Stimulated activated CD4-positive, alpha-beta T cell treated with anti-CD3 and anti-CD28 coated beads, Interleukin-1b, Interleukin-23, amount 100 ng/mL, for 4 hours (primary cell): ENCODE data around the gene STX16.

Experiments
- DNase-seq, 2 donors: peaks; one replicate each; pipeline ENCODE4 v3.0.0-alpha.2; 2020; ENCODE audit warnings: low read depth in 2 of 2

STX16 gene

GRCh38 chr20:58710481-58711265 lies 59.6 kb downstream of the STX16 start:
- no peak for DNase-seq

GRCh38 chr20:58711266-58712051 lies 60.4 kb downstream of the STX16 start:
- DNase-seq: no peak

GRCh38 chr20:58712151-58712791 lies 61.2 kb downstream of the STX16 start:
- DNase-seq: no peak

- DNase-seq: no peak
Observed at GRCh38 chr20:58712806-58713731, 62.0 kb downstream of the STX16 start.

GRCh38 chr20:58713801-58714339 lies 62.8 kb downstream of the STX16 start:
- no peak for DNase-seq

- DNase-seq: no peak
Observed at GRCh38 chr20:58714340-58714922, 63.3 kb downstream of the STX16 start.

- no peak for DNase-seq
Observed at GRCh38 chr20:58714923-58715351, 63.9 kb downstream of the STX16 start.

GRCh38 chr20:58715391-58715800 lies 64.3 kb downstream of the STX16 start:
- no peak for DNase-seq

GRCh38 chr20:58715801-58716475 lies 64.9 kb downstream of the STX16 start:
- no peak for DNase-seq

GRCh38 chr20:58716476-58717277 lies 65.6 kb downstream of the STX16 start:
- DNase-seq: no peak

- DNase-seq: no peak
Observed at GRCh38 chr20:58717278-58718091, 66.4 kb downstream of the STX16 start.

- DNase-seq: no peak
Observed at GRCh38 chr20:58718121-58718563, 67.1 kb downstream of the STX16 start.

- DNase-seq: no peak
Observed at GRCh38 chr20:58718729-58719128, 67.6 kb downstream of the STX16 start.

GRCh38 chr20:58719258-58719657 lies 68.2 kb downstream of the STX16 start:
- DNase-seq: no peak

GRCh38 chr20:58719971-58720371 lies 68.9 kb downstream of the STX16 start:
- DNase-seq: no peak

- DNase-seq: no peak
Observed at GRCh38 chr20:58720890-58721289, 69.8 kb downstream of the STX16 start.

GRCh38 chr20:58721951-58722778 lies 71.1 kb downstream of the STX16 start:
- no peak for DNase-seq
